ENCODE data around the gene ANOS1. TPM values are rescaled to one million over a fixed set of nuclear protein-coding genes. Genes with fewer than 3 reads are reported as not detected.

ANOS1 gene
- total RNA-seq, 1 experiment from 2014 or later, result 0.22 TPM

GRCh38 chrX:8657883-8658282, 74.1 kb downstream of the ANOS1 start:
- Histone ChIP-seq H3K79me2 (ENCODE audit: low read depth) (no peaks in the 10 kb centered on the region), H3K4me3 (no peak overlapping the region), H3F3A (ENCODE audit: insufficient read depth, low read depth) (peaks cover 4% of the 10 kb centered on the region; the same call in 1 of the 2 replicates), H3K9me3 (ENCODE audit: insufficient read depth, low read depth) (no peaks in the 10 kb centered on the region), H3K9me2 (ENCODE audit: insufficient read depth) (no peaks in the 10 kb centered on the region), H3K4me2 (no peak overlapping the region), H3K4me1 (replicated peaks; ENCODE audit: insufficient read depth) (peaks cover 16% of the 10 kb centered on the region), H3K36me3 (ENCODE audit: low read depth) (no peaks in the 10 kb centered on the region), H4K20me1 (ENCODE audit: insufficient read depth) (no peaks in the 10 kb centered on the region), H3K27ac (no peak overlapping the region), H3K27me3 (ENCODE audit: insufficient read depth, low read depth) (no peaks in the 10 kb centered on the region), H2AFZ (no peak overlapping the region)
- no peak for DNase-seq
- ChIA-PET POLR2A (ENCODE audit: unreplicated experiment) (no interaction called here), CTCF (no interaction called here)
- intact Hi-C loops (cut with micrococcal nuclease; ENCODE audit: unreplicated experiment), result no loop called here
- no TSS peak for BruUV-seq (replicated peaks)
- no peak for TF ChIP-seq EZH2 (IDR thresholded peaks at IDR 0.05; ENCODE audit: low read depth)
- TF ChIP-seq, protein P1, sequence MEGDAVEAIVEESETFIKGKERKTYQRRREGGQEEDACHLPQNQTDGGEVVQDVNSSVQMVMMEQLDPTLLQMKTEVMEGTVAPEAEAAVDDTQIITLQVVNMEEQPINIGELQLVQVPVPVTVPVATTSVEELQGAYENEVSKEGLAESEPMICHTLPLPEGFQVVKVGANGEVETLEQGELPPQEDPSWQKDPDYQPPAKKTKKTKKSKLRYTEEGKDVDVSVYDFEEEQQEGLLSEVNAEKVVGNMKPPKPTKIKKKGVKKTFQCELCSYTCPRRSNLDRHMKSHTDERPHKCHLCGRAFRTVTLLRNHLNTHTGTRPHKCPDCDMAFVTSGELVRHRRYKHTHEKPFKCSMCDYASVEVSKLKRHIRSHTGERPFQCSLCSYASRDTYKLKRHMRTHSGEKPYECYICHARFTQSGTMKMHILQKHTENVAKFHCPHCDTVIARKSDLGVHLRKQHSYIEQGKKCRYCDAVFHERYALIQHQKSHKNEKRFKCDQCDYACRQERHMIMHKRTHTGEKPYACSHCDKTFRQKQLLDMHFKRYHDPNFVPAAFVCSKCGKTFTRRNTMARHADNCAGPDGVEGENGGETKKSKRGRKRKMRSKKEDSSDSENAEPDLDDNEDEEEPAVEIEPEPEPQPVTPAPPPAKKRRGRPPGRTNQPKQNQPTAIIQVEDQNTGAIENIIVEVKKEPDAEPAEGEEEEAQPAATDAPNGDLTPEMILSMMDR (conservative IDR thresholded peaks at IDR 0.05), result no peak

DNA sequence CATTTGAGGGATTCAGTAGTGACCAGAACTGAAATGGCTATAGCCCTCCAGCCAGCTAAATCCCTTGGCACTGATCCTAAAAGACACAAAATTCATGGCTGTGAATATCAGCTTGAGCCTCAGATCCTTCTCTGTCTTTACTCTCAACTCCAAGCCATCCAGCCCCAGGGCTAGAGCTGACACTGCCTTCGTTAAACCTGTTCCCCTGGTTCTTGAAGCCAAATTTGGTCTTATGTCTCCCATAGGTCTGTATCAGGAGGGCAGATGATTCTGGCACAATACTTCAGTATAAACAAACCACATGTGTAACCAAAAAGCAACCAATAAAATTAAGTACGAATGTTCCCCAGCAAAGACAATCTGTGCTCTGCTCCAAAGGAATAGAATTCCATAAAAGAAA, 78.0 kb downstream of the ANOS1 start:
- Histone ChIP-seq H4K20me1 (ENCODE audit: insufficient read depth) (no peaks in the 10 kb centered on the region), H3K4me2 (peak overlapping the region; percentile 29), H3K9me3 (ENCODE audit: insufficient read depth, low read depth) (no peaks in the 10 kb centered on the region), H2AFZ (no peak overlapping the region), H3K79me2 (ENCODE audit: low read depth) (no peaks in the 10 kb centered on the region), H3K4me3 (no peak overlapping the region), H3K36me3 (ENCODE audit: low read depth) (no peaks in the 10 kb centered on the region), H3K9me2 (ENCODE audit: insufficient read depth) (no peaks in the 10 kb centered on the region), H3F3A (ENCODE audit: insufficient read depth, low read depth) (peaks cover 4% of the 10 kb centered on the region; the same call in 1 of the 2 replicates), H3K27me3 (ENCODE audit: insufficient read depth, low read depth) (no peaks in the 10 kb centered on the region), H3K4me1 (replicated peaks; ENCODE audit: insufficient read depth) (peaks cover 16% of the 10 kb centered on the region), H3K27ac (0 out of 2 replicates have a peak overlapping the region, but pooled peaks have one; percentile 29)
- ChIA-PET CTCF (no interaction called here), POLR2A (ENCODE audit: unreplicated experiment) (interaction anchor here (0.5 kb wide), 1 partner anchor 250 kb away, joined by 3 read pairs; no protein-coding TSS in a partner anchor)
- intact Hi-C loops (cut with micrococcal nuclease; ENCODE audit: unreplicated experiment), result no loop called here
- BruUV-seq (replicated peaks), result no TSS peak
- no peak for TF ChIP-seq EZH2 (IDR thresholded peaks at IDR 0.05; ENCODE audit: low read depth)
- TF ChIP-seq, protein P1 (conservative IDR thresholded peaks at IDR 0.05), result no peak
- DNase-seq, result peak; percentile 65 to 88

GRCh38 chrX:8649969-8650368, 82.0 kb downstream of the ANOS1 start:
- BruUV-seq (replicated peaks), result no TSS peak
- H3F3A ChIP-seq (ENCODE audit: insufficient read depth, low read depth), result peaks cover 9% of the 10 kb centered on the region; the same call in 1 of the 2 replicates
- POLR2A ChIA-PET (ENCODE audit: unreplicated experiment), result no interaction called here
- H3K9me2 ChIP-seq (ENCODE audit: insufficient read depth), result no peaks in the 10 kb centered on the region
- CTCF ChIA-PET, result no interaction called here
- no peak for DNase-seq
- no peak overlapping the region for H3K4me3 ChIP-seq
- no peak for TF ChIP-seq EZH2 (IDR thresholded peaks at IDR 0.05; ENCODE audit: low read depth)
- TF ChIP-seq, protein P1 (conservative IDR thresholded peaks at IDR 0.05), result no peak
- no peaks in the 10 kb centered on the region for H3K9me3 ChIP-seq (ENCODE audit: insufficient read depth, low read depth)
- no peak overlapping the region for H3K27ac ChIP-seq
- intact Hi-C loops (cut with micrococcal nuclease; ENCODE audit: unreplicated experiment), result no loop called here
- H3K79me2 ChIP-seq (ENCODE audit: low read depth), result no peaks in the 10 kb centered on the region
- peaks cover 38% of the 10 kb centered on the region for H3K4me1 ChIP-seq (replicated peaks; ENCODE audit: insufficient read depth)
- H3K36me3 ChIP-seq (ENCODE audit: low read depth), result no peaks in the 10 kb centered on the region
- H4K20me1 ChIP-seq (ENCODE audit: insufficient read depth), result no peaks in the 10 kb centered on the region
- H3K4me2 ChIP-seq, result no peak overlapping the region
- no peak overlapping the region for H2AFZ ChIP-seq
- H3K27me3 ChIP-seq (ENCODE audit: insufficient read depth, low read depth), result no peaks in the 10 kb centered on the region

Data from PC-9 (cell line).